Epithelial cell of esophagus (primary cell): ENCODE measurements around the gene EIF1.

Source experiments
- DNase-seq: peaks from one replicate; pipeline ENCODE4 v3.0.0; 2010; ENCODE audit warnings: low read depth
- H3K4me3 ChIP-seq: 2 replicates; pipeline ENCODE4 v1.5.1; 2011; ENCODE audit warnings: mild to moderate bottlenecking, low read length, control low read depth
- CTCF ChIP-seq: IDR thresholded peaks from 2 replicates; pipeline ENCODE4 v1.5.1; 2011; ENCODE audit warnings: low read depth, mild to moderate bottlenecking, low read length, control low read depth, inconsistent platforms; ENCODE audit not compliant: insufficient read depth; ENCODE audit errors: missing control alignments

The EIF1 gene

GRCh38 chr17:41717408-41718286, 29.0 kb downstream of the EIF1 start:
- no peak for TF ChIP-seq CTCF
- DNase-seq, result peak; percentile 94
- H3K4me3 ChIP-seq, result no peak overlapping the region

- no peak for TF ChIP-seq CTCF
- no peak for DNase-seq
- no peak overlapping the region for H3K4me3 ChIP-seq
Observed at GRCh38 chr17:41718287-41718645, 29.6 kb downstream of the EIF1 start.

GRCh38 chr17:41722231-41722630, 33.5 kb downstream of the EIF1 start:
- no peak for DNase-seq
- no peak for TF ChIP-seq CTCF
- no peak overlapping the region for H3K4me3 ChIP-seq

- no peak for DNase-seq
Observed at GRCh38 chr17:41723801-41724475, 35.3 kb downstream of the EIF1 start.

GRCh38 chr17:41724476-41725050, 35.9 kb downstream of the EIF1 start:
- no peak overlapping the region for H3K4me3 ChIP-seq
- TF ChIP-seq CTCF, result no peak
- no peak for DNase-seq

More at GRCh38 chr17:41723801-41724475, 35.3 kb downstream of the EIF1 start:
- TF ChIP-seq CTCF, result no peak
- H3K4me3 ChIP-seq, result no peak overlapping the region

- no peak overlapping the region for H3K4me3 ChIP-seq
- TF ChIP-seq CTCF, result no peak
- DNase-seq, result no peak
Observed at GRCh38 chr17:41725134-41725533, 36.4 kb downstream of the EIF1 start.
